Measurements from ENCODE around the gene VPS54.

VPS54 gene

DNA sequence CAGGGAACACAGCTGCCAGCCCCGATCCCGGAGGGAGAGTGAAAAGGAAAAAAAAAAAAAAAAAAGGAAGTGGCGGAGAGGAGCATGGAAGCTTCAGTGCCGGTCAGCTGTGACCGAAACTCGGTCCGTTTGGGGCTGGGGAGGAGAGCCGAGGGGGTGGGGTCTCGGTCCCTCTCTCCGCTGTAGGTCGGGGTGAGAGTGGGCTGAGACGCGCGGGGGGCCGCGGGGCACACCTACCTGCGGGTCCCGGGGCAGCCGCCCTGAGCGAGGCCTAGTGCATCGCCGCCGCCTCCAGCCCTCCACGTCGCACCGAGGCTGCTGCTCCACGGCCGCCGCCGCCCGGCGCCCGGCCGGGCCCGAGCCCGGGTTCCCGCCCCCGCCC lies 536 bp downstream of the VPS54 start:
- TF ChIP-seq TAF1 (IDR thresholded peaks at IDR 0.05; ENCODE audit: borderline replicate concordance, insufficient read depth, low read length) (0 out of 2 replicates have a peak, but pooled peaks have one; percentile 13), FOXP2 (optimal IDR thresholded peaks at IDR 0.05; ENCODE audit: borderline replicate concordance, extremely low read depth, extremely low read length, insufficient read depth) (no peak), POLR2AphosphoS5 (IDR thresholded peaks at IDR 0.05; ENCODE audit: low read depth, low read length) (0 out of 2 replicates have a peak, but pooled peaks have one; percentile 12)

DNA sequence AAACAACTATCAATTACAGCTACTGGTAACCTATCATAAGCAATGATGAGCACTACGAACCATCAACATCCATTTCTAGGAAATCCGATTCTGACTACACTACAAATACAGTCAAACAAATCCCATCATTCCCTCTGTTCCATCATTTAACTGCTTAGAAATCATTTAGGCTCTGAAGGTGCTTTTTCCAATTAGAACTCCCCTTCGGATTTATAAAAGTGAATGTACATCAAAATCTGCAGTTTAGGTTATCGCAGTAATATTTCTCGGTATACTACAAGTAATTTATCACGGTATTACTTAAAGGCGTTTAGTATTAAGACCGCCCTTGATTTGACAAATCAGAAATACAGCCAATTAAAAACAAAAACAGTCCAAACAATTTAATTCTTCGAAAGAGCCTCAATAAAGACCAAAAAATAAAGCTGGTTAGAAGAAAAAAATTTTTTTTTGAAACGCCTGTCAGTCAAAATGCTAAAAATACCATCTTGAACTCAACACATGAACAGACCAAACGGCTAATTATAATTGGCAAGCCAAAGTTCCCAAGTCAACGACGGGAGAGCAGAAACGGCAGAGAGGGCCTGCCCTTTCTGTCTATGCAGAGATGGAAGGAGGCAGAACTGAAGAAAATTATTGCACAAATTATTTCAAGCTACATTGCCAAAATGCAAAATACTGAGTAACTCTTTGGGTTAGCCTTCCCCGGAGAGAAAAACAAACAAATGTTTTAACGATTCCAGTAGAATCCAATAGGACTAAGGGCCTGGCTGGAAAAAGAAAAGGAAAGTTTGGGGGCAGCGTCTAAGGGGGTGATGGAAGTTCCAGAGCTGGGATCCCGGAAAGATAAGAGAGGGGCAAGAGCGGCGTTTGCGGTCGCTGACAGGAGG lies 1.2 kb downstream of the VPS54 start:
- peak; percentile 10; the same call in 1 of the 2 replicates for TF ChIP-seq TAF1 (IDR thresholded peaks at IDR 0.05; ENCODE audit: borderline replicate concordance, insufficient read depth, low read length)
- TF ChIP-seq POLR2AphosphoS5 (IDR thresholded peaks at IDR 0.05; ENCODE audit: low read depth, low read length): no peak

DNA sequence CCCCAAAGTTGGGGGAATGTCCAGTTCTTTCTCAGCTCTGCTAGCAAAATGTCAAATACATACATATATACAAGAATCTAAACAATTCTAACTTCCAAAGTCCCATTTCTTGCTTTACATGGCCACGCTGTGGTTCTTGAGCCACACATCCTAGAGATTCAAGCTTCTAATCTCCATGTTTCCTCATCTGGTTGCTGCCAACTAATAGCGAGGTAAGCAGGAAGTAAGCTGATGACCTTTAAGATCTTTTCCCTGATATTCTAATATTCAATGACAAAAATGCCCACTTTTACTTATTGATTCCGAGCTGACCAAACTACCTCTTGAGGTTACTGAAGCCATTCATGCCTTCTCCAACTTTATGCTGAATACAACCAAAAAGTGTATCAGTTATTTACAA lies 3.3 kb downstream of the VPS54 start:
- TF ChIP-seq FOXP2 (optimal IDR thresholded peaks at IDR 0.05; ENCODE audit: borderline replicate concordance, extremely low read depth, extremely low read length, insufficient read depth) (no peak), TAF1 (IDR thresholded peaks at IDR 0.05; ENCODE audit: borderline replicate concordance, insufficient read depth, low read length) (no peak), SIN3A (IDR thresholded peaks at IDR 0.05; ENCODE audit: borderline replicate concordance, insufficient read depth, low read length) (no peak), POLR2AphosphoS5 (IDR thresholded peaks at IDR 0.05; ENCODE audit: low read depth, low read length) (no peak)
- TF ChIP-seq, protein P1, sequence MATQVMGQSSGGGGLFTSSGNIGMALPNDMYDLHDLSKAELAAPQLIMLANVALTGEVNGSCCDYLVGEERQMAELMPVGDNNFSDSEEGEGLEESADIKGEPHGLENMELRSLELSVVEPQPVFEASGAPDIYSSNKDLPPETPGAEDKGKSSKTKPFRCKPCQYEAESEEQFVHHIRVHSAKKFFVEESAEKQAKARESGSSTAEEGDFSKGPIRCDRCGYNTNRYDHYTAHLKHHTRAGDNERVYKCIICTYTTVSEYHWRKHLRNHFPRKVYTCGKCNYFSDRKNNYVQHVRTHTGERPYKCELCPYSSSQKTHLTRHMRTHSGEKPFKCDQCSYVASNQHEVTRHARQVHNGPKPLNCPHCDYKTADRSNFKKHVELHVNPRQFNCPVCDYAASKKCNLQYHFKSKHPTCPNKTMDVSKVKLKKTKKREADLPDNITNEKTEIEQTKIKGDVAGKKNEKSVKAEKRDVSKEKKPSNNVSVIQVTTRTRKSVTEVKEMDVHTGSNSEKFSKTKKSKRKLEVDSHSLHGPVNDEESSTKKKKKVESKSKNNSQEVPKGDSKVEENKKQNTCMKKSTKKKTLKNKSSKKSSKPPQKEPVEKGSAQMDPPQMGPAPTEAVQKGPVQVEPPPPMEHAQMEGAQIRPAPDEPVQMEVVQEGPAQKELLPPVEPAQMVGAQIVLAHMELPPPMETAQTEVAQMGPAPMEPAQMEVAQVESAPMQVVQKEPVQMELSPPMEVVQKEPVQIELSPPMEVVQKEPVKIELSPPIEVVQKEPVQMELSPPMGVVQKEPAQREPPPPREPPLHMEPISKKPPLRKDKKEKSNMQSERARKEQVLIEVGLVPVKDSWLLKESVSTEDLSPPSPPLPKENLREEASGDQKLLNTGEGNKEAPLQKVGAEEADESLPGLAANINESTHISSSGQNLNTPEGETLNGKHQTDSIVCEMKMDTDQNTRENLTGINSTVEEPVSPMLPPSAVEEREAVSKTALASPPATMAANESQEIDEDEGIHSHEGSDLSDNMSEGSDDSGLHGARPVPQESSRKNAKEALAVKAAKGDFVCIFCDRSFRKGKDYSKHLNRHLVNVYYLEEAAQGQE (IDR thresholded peaks at IDR 0.05; ENCODE audit: insufficient read depth in 1 of 2, low read depth in 2 of 2, low read length in 2 of 2): no peak

DNA sequence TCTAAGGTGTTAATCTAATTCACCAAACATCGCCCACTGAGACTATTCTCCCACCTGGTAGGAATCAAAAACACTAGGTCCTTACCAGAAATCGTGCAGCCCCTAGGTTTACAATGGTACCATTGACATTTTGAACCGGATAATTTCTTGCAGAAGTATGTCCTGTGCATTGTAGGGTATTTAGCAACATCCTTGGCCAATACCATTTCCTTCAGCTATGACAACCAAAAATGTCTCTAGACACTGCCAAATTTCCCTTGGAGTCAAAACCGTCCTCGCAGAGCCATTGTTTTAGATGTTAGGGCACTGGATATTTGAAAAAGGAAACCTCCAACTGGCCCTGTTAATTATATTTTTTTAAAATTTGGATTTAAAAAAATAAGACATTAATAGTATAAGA lies 3.8 kb downstream of the VPS54 start:
- TF ChIP-seq TAF1 (IDR thresholded peaks at IDR 0.05; ENCODE audit: borderline replicate concordance, insufficient read depth, low read length) (no peak), SIN3A (IDR thresholded peaks at IDR 0.05; ENCODE audit: borderline replicate concordance, insufficient read depth, low read length) (no peak), FOXP2 (optimal IDR thresholded peaks at IDR 0.05; ENCODE audit: borderline replicate concordance, extremely low read depth, extremely low read length, insufficient read depth) (no peak), POLR2AphosphoS5 (IDR thresholded peaks at IDR 0.05; ENCODE audit: low read depth, low read length) (no peak)
- TF ChIP-seq, protein P1 (IDR thresholded peaks at IDR 0.05; ENCODE audit: insufficient read depth in 1 of 2, low read depth in 2 of 2, low read length in 2 of 2): no peak

DNA sequence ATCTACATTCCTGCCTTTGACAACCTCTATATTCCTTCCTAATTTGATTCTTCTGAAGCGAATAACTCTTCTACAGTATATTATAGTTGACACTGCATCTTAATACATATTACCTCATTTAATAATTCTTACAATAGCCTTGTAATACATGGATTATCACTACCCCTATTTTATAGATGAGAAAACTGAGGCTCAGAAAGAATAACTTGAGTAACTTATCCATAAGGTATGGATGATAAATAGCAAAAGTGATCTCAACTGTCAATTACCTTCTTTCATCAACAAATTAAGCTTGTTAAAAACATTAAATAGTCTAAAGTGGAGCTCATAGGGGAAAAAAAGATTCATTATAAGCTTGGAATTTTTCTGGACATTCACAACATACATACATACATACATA lies 4.6 kb downstream of the VPS54 start:
- TF ChIP-seq SIN3A (IDR thresholded peaks at IDR 0.05; ENCODE audit: borderline replicate concordance, insufficient read depth, low read length) (no peak), FOXP2 (optimal IDR thresholded peaks at IDR 0.05; ENCODE audit: borderline replicate concordance, extremely low read depth, extremely low read length, insufficient read depth) (no peak), POLR2AphosphoS5 (IDR thresholded peaks at IDR 0.05; ENCODE audit: low read depth, low read length) (no peak)

DNA sequence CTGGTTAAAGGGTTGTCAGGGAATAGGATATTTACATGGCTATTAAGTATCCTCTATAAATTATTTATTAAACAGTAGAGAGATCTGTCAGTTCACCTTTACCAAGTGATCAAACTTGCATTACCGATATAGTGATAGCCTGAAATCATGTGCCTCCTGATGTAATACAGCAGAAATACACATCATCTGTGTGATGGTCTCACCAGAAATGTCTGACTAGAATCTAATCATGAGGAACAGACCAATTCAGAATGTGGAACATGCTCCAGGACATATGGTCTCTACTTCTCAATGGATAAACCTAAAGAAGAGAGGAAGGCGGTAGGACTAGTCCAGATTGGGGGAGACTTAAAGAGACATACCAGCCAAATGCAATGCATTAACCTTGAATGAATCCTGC lies 6.2 kb downstream of the VPS54 start:
- no peak for TF ChIP-seq SIN3A (IDR thresholded peaks at IDR 0.05; ENCODE audit: borderline replicate concordance, insufficient read depth, low read length)

DNA sequence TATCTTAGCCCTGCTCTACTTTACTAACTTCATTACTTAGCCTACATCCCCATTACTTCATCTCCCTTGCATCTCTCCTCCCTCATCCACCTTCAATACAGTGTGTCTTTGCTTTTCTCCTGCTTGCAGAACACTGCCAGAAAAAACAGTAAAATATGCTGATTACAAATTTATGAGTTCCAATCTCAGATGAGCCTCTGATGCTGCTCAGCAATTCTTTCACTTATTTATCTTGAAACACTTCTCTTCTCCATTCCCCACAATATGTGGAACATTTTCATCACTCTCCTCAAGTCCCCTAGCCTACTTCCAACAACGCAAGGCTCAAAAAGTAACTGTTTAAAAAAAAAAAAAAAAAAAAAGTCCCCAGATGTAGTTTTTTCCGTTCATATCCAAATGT lies 7.1 kb downstream of the VPS54 start:
- TF ChIP-seq SIN3A (IDR thresholded peaks at IDR 0.05; ENCODE audit: borderline replicate concordance, insufficient read depth, low read length) (no peak), TAF1 (IDR thresholded peaks at IDR 0.05; ENCODE audit: borderline replicate concordance, insufficient read depth, low read length) (no peak), POLR2AphosphoS5 (IDR thresholded peaks at IDR 0.05; ENCODE audit: low read depth, low read length) (no peak)
- TF ChIP-seq, protein P1 (IDR thresholded peaks at IDR 0.05; ENCODE audit: insufficient read depth in 1 of 2, low read depth in 2 of 2, low read length in 2 of 2): no peak
